ENCODE data around the gene FARSB. TPM values are rescaled to one million over a fixed set of nuclear protein-coding genes. Genes with fewer than 3 reads are reported as not detected.

Gene FARSB
- total RNA-seq, 1 experiment from 2014 or later: 50.7 TPM

- H3K4me2 ChIP-seq (ENCODE audit: low read length): no peak overlapping the region
- H3K4me3 ChIP-seq (replicated peaks in 1 of 2; ENCODE audit: low read depth in 1 of 2, low read length in 2 of 2): no peak overlapping the region
- no peaks in the 10 kb centered on the region for H3K9me2 ChIP-seq (ENCODE audit: insufficient read depth)
- POLR2A ChIA-PET: no interaction called here
- H3K27ac ChIP-seq (ENCODE audit: low read depth, low read length): no peak overlapping the region
- intact Hi-C loops (cut with micrococcal nuclease): no loop called here
- ATAC-seq: no peak
- TF ChIP-seq POLR2A (IDR thresholded peaks at IDR 0.05; ENCODE audit: borderline replicate concordance, extremely low read depth, insufficient read depth, insufficient read length) (no peak), EZH2 (IDR thresholded peaks at IDR 0.05) (no peak), RAD21 (IDR thresholded peaks at IDR 0.05; ENCODE audit: low read depth) (no peak), SIN3A (IDR thresholded peaks at IDR 0.05; ENCODE audit: low read depth) (no peak), CEBPB (IDR thresholded peaks at IDR 0.05; ENCODE audit: low read depth) (no peak), ZNF274 (IDR thresholded peaks at IDR 0.05; ENCODE audit: low read depth, low read length) (no peak), CBX3 (IDR thresholded peaks at IDR 0.05; ENCODE audit: low read depth) (no peak), EGR1 (IDR thresholded peaks at IDR 0.05; ENCODE audit: low read depth) (no peak), ELF1 (IDR thresholded peaks at IDR 0.05; ENCODE audit: borderline replicate concordance, low read depth) (no peak), ATF3 (IDR thresholded peaks at IDR 0.05) (no peak), REST (IDR thresholded peaks at IDR 0.05; ENCODE audit: low read depth) (no peak), YY1 (IDR thresholded peaks at IDR 0.05; ENCODE audit: extremely low read depth, insufficient replicate concordance, low read depth, low read length) (no peak), EZH2phosphoT487 (IDR thresholded peaks at IDR 0.05; ENCODE audit: borderline replicate concordance) (no peak), POLR2AphosphoS5 (IDR thresholded peaks at IDR 0.05; ENCODE audit: low read depth, low read length) (no peak), SRF (IDR thresholded peaks at IDR 0.05; ENCODE audit: low read depth) (no peak), FOSL1 (IDR thresholded peaks at IDR 0.05; ENCODE audit: low read depth) (no peak), TCF7L2 (IDR thresholded peaks at IDR 0.05; ENCODE audit: borderline replicate concordance, extremely low read depth, insufficient read depth, insufficient read length) (no peak)
- TF ChIP-seq, protein P1, sequence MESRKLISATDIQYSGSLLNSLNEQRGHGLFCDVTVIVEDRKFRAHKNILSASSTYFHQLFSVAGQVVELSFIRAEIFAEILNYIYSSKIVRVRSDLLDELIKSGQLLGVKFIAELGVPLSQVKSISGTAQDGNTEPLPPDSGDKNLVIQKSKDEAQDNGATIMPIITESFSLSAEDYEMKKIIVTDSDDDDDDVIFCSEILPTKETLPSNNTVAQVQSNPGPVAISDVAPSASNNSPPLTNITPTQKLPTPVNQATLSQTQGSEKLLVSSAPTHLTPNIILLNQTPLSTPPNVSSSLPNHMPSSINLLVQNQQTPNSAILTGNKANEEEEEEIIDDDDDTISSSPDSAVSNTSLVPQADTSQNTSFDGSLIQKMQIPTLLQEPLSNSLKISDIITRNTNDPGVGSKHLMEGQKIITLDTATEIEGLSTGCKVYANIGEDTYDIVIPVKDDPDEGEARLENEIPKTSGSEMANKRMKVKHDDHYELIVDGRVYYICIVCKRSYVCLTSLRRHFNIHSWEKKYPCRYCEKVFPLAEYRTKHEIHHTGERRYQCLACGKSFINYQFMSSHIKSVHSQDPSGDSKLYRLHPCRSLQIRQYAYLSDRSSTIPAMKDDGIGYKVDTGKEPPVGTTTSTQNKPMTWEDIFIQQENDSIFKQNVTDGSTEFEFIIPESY (IDR thresholded peaks at IDR 0.05; ENCODE audit: extremely low read depth, insufficient replicate concordance, low read length): no peak
- TF ChIP-seq, protein P2, sequence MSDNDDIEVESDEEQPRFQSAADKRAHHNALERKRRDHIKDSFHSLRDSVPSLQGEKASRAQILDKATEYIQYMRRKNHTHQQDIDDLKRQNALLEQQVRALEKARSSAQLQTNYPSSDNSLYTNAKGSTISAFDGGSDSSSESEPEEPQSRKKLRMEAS (IDR thresholded peaks at IDR 0.05): no peak
- TF ChIP-seq, protein P3, sequence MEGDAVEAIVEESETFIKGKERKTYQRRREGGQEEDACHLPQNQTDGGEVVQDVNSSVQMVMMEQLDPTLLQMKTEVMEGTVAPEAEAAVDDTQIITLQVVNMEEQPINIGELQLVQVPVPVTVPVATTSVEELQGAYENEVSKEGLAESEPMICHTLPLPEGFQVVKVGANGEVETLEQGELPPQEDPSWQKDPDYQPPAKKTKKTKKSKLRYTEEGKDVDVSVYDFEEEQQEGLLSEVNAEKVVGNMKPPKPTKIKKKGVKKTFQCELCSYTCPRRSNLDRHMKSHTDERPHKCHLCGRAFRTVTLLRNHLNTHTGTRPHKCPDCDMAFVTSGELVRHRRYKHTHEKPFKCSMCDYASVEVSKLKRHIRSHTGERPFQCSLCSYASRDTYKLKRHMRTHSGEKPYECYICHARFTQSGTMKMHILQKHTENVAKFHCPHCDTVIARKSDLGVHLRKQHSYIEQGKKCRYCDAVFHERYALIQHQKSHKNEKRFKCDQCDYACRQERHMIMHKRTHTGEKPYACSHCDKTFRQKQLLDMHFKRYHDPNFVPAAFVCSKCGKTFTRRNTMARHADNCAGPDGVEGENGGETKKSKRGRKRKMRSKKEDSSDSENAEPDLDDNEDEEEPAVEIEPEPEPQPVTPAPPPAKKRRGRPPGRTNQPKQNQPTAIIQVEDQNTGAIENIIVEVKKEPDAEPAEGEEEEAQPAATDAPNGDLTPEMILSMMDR (IDR thresholded peaks at IDR 0.05 in 2 of 3, conservative IDR thresholded peaks at IDR 0.05 in 1 of 3; ENCODE audit: borderline replicate concordance in 1 of 3, insufficient read depth in 1 of 3, low read depth in 2 of 3, low read length in 2 of 3): no peak
- CTCF ChIA-PET: interaction anchor here (1.6 kb wide), 1 partner anchor 11 kb away, joined by 7 read pairs; no protein-coding TSS in a partner anchor
- no peak overlapping the region for H2AFZ ChIP-seq (ENCODE audit: low read depth, low read length, poor library complexity, severe bottlenecking)
- RAD21 ChIA-PET (ENCODE audit: low non-redundant PET in 1 of 2, low total read pairs in 2 of 2, uncharacterized antibody in 2 of 2, unreplicated experiment in 2 of 2): no interaction called here
- H3K9me3 ChIP-seq (ENCODE audit: control insufficient read depth in 1 of 2, insufficient read depth in 1 of 2, low read depth in 1 of 2, low read length in 2 of 2): no peaks in the 10 kb centered on the region
- no peak for DNase-seq (ENCODE audit: low read depth, low spot score)
- no TSS peak for BruUV-seq (replicated peaks)
- no peaks in the 10 kb centered on the region for H3K27me3 ChIP-seq (ENCODE audit: insufficient read depth, low read length)
- H3K79me2 ChIP-seq (ENCODE audit: insufficient read depth, low read length): no peaks in the 10 kb centered on the region
- peaks cover 3 to 8% of the 10 kb centered on the region in 2 experiments; a peak in 1 of 4 replicates for H3K4me1 ChIP-seq (ENCODE audit: control insufficient read depth in 1 of 2, insufficient read depth in 2 of 2, low read length in 2 of 2)
- peaks cover 6 to 9% of the 10 kb centered on the region in 2 experiments; a peak in 3 of 4 replicates for H3K36me3 ChIP-seq (ENCODE audit: control insufficient read depth in 1 of 2, insufficient read depth in 2 of 2, low read length in 2 of 2)
- H4K20me1 ChIP-seq (ENCODE audit: insufficient read depth): no peaks in the 10 kb centered on the region
- H3K9ac ChIP-seq (ENCODE audit: low read length): no peak overlapping the region
Measured at GRCh38 chr2:222572751-222573174, 83.1 kb downstream of the FARSB start.
